ENCODE results near the gene WBP1L.
"Not testable (repeated sequence)": the region's sequence is repeated elsewhere in the genome, so short reads cannot be mapped to it uniquely, and the experiment has no call there.

The WBP1L gene

DNA sequence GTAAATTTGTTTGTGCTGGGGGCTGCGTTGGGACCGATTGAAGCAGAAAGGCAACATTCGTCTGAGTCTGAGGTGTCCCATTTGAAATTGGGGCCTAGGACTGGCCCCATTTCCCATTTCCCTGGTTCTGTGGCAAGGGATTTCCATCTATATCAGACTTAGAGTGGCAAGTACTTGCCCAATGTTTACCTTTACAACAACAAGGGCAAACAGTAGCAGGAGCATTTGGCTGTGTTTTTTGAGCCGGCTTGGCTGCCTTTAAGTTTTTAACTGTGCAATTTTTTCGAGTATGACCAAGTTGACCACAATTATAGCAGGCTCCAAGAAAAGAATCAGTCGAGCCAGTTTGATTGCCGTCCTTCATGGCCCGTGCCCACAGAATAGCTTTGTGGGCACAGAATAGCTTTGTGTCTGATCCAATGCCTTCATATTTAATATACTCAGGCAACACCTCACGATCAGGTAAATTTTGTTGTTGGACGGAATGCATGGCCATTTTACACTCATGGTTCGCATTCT lies 98.1 kb downstream of the WBP1L start:
- no peak for DNase-seq

DNA sequence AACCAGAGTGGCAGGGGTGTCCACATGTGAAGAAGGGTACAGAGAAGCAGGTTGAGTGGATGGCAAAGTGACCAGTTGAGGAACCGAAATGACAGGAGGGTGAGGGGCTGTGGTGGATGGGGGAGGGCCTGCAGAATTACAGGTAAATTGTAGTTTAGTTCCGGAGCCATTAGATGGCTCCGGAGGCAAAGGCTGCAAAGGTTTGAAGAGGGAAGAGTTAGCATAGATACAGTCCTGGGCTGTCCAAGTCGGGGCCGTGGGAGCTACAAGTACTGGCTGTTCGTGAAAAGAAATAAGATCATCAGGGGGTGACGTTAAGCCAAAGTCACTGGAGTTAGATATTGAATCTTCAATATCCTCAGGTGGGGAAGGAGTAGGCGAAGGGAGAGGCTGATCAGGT lies 99.4 kb downstream of the WBP1L start:
- DNase-seq: not testable (repeated sequence)

DNA sequence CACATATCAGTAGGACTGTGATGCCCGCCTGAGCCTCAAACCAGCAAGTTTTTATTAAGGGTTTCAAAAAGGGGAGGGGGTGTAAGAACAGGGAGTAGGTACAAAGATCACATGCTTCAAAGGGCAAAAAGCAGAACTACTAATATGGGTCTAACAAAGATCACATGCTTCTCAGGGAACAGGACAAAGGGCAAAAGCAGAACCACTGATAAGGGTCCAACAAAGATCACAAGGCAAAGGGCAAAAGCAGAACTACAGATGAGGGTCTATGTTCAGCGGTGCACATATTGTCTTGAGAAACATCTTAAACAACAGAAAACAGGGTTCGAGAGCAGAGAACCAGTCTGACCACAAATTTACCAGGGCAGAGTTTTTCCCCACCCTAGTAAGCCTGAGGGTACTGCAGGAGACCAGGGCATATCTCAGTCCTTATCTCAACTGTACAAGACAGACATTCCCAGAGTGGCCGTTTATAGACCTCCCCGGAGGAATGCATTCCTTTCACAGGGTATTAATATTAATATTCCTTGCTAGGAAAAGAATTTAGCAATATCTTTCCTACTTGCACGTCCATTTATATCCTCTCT lies 100.5 kb downstream of the WBP1L start:
- not testable (repeated sequence) for DNase-seq

DNA sequence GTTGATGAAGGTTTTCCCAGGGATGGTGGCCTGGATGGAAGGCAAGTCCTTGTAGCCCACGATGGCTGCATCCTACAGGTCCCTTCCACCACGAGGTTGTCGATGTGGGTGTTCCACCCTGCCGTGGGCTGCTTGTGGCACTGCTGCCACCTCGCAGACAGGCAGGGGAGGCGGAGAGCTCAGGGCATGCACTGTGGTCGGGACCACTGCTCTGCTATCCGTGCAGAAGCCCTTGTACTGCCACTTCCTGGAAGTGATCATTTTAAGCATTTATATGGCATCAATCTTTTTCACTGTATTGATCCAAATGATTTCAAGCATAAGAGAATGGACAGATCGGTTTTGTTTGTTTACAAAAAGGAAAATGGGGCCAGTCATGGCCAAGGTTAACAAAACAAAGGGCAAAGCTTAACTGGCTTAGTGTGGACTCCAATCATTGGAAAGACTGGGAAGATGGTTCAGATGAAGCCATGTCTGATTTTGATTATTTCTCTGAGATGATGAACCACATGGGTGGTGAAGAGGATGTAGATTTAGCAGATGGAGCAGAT lies 101.7 kb downstream of the WBP1L start:
- no peak for DNase-seq

DNA sequence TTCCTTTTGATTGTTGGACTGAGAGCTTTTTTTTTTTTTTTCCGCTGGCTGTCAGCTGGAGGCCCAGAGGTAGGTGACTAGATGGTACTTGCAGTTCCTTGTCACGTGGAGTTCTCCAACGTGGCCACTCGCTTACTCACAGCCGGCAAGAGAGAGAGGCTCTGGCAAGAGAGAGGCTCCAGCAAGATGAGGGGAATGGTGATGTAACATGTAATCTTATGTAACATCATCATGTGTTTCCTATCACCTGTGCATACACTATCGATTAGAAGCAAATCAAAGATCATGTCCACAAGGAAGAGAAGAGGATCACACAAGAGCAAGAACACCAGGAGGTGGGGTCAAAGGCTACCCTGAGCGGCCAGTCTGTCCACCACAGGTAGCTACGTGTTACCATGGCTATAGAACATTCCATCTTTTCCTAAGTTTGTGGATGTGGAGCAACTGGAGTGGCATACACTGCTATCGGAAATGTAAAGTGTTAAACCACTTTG lies 106.3 kb downstream of the WBP1L start:
- DNase-seq: no peak

DNA sequence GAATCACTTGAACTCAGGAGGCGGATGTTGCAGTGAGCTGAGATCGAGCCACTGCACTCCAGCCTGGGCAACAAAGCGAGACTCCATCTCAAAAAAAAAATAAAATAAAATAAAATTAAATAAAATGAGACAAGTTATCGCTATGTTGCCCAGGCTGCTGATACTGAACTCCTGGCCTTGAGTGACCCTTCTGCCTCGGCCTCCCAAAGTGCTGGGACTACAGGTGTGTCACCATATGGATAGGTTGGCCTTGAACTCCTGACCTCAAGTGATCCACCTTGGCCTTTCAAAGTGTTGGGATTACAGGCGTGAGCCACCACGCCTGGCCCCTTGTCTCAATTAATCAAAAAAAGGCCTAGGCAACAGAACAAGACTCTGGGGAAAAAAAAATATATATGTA lies 109.5 kb downstream of the WBP1L start:
- DNase-seq: not testable (repeated sequence)

DNA sequence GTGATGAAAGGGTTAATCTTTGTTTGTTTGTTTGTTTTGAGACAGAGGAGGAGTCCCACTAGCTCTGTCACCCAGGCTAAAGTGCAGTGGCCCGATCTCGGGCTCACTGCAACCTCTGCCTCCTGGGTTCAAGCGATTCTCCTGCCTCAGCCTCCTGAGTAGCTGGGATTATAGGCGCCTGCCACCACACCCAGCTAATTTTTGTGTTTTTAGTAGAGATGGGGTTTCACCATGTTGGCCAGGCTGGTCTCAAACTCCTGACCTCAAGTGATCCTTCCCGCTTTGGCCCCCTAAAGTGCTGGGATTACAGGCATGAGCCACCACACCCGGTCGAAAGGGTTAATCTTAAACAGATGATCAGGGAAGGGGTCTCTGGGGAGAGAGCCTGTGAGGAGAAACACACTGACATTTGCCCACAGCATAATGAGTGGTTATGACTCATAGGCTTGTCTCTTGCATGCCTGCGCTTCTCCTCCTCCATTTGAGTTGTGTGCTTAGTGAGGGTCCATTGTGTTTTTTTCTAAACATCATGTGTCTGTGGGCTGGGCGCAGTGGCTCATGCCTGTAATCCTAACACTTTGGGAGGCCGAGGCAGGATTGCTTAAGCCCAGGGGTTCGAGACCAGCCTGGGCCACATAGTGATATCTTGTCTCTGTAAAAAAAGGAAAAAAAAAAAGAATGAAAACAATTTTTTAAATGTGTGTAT lies 112.1 kb downstream of the WBP1L start:
- DNase-seq: peak in 2 of 14 donors; percentile 10 to 24

DNA sequence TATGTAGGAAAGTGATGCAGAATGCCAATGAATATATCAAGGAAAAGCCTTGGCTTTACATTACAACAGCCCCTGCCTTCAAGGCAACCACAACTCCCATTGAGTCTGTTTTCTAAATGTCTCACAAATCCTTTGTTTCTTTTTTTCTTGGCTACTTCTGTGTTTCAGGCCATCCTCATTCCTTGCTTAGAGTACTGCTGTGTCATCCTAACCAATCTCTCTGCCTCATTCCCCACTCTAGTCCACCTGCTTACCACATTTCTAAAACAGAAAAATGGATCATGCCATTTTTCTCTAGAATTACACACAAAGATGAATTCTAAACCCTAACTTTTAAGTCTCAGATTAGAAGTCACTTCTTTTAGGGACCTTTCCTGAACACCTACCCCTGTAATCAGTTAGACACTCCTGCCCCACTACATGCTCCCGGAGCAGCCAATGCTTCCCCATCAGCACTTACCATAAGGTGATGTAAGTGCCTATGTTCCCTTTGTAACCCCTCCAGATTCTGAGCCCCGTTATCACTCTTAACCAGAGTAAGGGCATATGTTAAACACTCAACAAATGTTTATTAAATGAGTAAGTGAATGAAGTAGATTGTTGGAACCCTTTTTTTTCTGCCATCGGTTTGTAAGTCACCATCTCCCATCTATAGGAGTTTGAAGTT lies 113.1 kb downstream of the WBP1L start:
- no peak for DNase-seq

DNA sequence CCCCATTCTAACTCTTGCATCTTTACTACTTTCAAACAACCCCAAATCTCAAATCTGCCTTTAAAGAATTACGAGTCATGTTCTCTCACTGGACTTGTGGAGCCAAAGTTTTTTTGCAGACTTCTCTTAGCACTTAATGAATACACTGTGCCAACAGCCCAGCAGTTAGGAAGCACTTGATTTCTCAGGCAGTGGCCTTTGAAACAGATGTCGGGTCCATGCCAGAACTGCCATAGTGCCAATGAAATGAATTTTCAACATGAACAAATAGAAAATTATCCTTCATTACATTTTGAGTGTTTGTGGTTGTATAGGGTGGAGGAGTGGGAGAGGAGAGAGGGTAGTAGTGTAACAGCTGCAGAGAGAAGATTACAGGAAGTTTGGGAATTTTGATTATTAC lies 116.2 kb downstream of the WBP1L start:
- DNase-seq: no peak

DNA sequence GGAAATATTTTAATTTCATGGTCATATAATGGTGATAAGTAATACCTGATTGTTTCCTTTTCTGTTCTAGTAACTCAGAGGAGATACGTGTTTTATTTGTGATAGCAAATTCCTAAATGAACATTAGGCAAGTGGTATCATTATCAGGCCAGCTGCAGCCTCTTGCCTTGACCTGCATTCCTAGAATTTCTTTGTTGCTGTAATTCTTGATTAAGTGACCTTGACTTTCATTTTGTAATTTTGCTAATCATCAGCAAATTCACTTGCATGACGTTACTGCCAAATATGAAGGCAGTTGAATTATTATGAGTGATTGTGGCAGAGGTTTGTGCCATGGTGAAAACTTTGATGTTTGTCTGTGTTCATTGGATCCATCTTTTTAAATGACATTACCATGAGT lies 119.9 kb downstream of the WBP1L start:
- DNase-seq: no peak

DNA sequence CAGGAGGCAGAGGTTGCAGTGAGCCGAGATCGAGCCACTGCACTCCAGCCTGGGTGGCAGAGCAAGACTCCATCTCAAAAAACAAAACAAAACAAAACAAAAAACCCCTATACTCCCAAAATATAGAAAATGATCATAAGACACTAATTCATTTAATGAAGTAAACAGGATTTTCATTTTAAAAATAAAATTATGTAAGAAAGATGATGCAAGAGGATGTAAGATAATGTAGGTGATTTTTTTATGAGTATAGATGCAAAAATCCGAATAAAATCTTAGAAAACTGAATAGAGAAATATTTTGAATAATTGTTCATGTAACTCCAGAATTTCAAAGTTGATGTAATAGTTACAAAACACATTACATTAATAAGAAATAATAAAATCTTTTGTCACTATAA lies 121.9 kb downstream of the WBP1L start:
- DNase-seq: no peak

Data from C1 segment of cervical spinal cord (tissue), 14 donors.